H1 (cell line): ENCODE results near the gene CISH. TPM values are rescaled to one million over a fixed set of nuclear protein-coding genes. Genes with fewer than 3 reads are reported as not detected.

Source experiments
- CTCF ChIA-PET: fragments of 300-600 bp; sonication (Branson Sonifier 250); formaldehyde crosslinking; loops from one replicate; lab custom pipeline; 2021; ENCODE audit not compliant: partially characterized antibody; lab: Charles Lee
- POLR2A ChIA-PET: fragments of 300-600 bp; sonication (Branson Sonifier 250); formaldehyde crosslinking; loops from one replicate; lab custom pipeline; 2021; ENCODE audit warnings: inconsistent platforms; ENCODE audit not compliant: partially characterized antibody; lab: Charles Lee
- DNase-seq, 2 experiments: peaks; one replicate each; pipeline versions ENCODE4 v3.0.0 to v3.0.0-alpha.2; 2010 to 2022; ENCODE audit warnings: low spot score in 2 of 2, low read depth in 1 of 2, mixed read lengths in 1 of 2
- FAIRE-seq: peaks from 2 replicates; lab custom pipeline; 2011; peaks lifted over from hg19 to GRCh38; lab: Jason Lieb, UNC
- H2AFZ ChIP-seq: 2 replicates; pipeline ENCODE4 v1.8.1; 2012; ENCODE audit warnings: low read length, inconsistent platforms
- H2AK5ac ChIP-seq: 2 replicates; pipeline ENCODE4 v1.6.1; 2013; ENCODE audit warnings: low read depth, low read length
- H2BK120ac ChIP-seq: replicated peaks from 2 replicates; pipeline ENCODE3; 2013; ENCODE audit warnings: low read depth, low read length, inconsistent platforms
- H2BK12ac ChIP-seq: 2 replicates; pipeline ENCODE4 v1.6.1; 2013; ENCODE audit warnings: low read depth, low read length
- H2BK15ac ChIP-seq: 2 replicates; pipeline ENCODE4 v1.6.1; 2013; ENCODE audit warnings: low read length
- H2BK20ac ChIP-seq: 2 replicates; pipeline ENCODE4 v1.6.1; 2013; ENCODE audit warnings: low read length
- H2BK5ac ChIP-seq: 2 replicates; pipeline ENCODE4 v1.6.1; 2013; ENCODE audit warnings: low read depth, low read length
- H3K14ac ChIP-seq: 2 replicates; pipeline ENCODE4 v1.6.1; 2013; ENCODE audit warnings: inconsistent platforms; ENCODE audit not compliant: insufficient read length
- H3K18ac ChIP-seq: 2 replicates; pipeline ENCODE4 v1.6.1; 2013; ENCODE audit warnings: low read length; ENCODE audit errors: extremely low read depth
- H3K23ac ChIP-seq: 2 replicates; pipeline ENCODE4 v1.6.1; 2013; ENCODE audit warnings: inconsistent platforms; ENCODE audit not compliant: insufficient read length
- H3K23me2 ChIP-seq: 2 replicates; pipeline ENCODE4 v1.6.1; 2013; ENCODE audit warnings: low read depth, low read length
- H3K27ac ChIP-seq: 2 replicates; pipeline ENCODE4 v1.6.1; 2011; ENCODE audit warnings: low read depth, low read length, inconsistent platforms
- H3K27me3 ChIP-seq, 4 experiments: replicated peaks in 1 of 4; 1 replicate in 1 of 4; 2 replicates in 3 of 4; pipeline versions ENCODE4 v1.6.1 to v1.8.1; 2011 to 2013; ENCODE audit warnings: low read length in 3 of 4, mild to moderate bottlenecking in 3 of 4, inconsistent platforms in 2 of 4, mixed read lengths in 2 of 4, moderate library complexity in 1 of 4; ENCODE audit not compliant: control insufficient read depth in 3 of 4, insufficient read depth in 3 of 4; ENCODE audit errors: extremely low read depth in 1 of 4
- H3K36me3 ChIP-seq, 4 experiments: 2 replicates each; pipeline versions ENCODE4 v1.6.1 to v1.8.1; 2011 to 2013; ENCODE audit warnings: mild to moderate bottlenecking in 4 of 4, low read length in 3 of 4, moderate library complexity in 2 of 4, control low read depth in 1 of 4, inconsistent platforms in 1 of 4; ENCODE audit not compliant: insufficient read depth in 4 of 4, control insufficient read depth in 2 of 4
- H3K4ac ChIP-seq: replicated peaks from 2 replicates; pipeline ENCODE3; 2013; ENCODE audit warnings: low read length, low read depth, mixed read lengths, inconsistent platforms; ENCODE audit not compliant: insufficient read length
- H3K4me1 ChIP-seq, 4 experiments: replicated peaks in 1 of 4; 1 replicate in 1 of 4; 2 replicates in 3 of 4; pipeline versions ENCODE4 v1.6.1 to v1.8.1; 2011 to 2013; ENCODE audit warnings: low read length in 3 of 4, inconsistent platforms in 2 of 4, mixed read lengths in 1 of 4; ENCODE audit not compliant: insufficient read depth in 4 of 4, control insufficient read depth in 3 of 4
- H3K4me2 ChIP-seq, 2 experiments: 2 replicates each; pipeline versions ENCODE4 v1.6.1 to v1.8.1; 2011 to 2013; ENCODE audit warnings: low read depth in 2 of 2, low read length in 2 of 2, control low read depth in 1 of 2, inconsistent platforms in 1 of 2, mild to moderate bottlenecking in 1 of 2; ENCODE audit not compliant: insufficient read depth in 1 of 2
- H3K4me3 ChIP-seq, 4 experiments: fragments of 200-600, 300-600 bp in 1 of 4; sonication (generic), shearing (Covaris generic), sonication (Bioruptor Twin) in 1 of 4; 2 replicates each; pipeline versions ENCODE4 v1.5.1 to v1.8.1; 2011 to 2016; ENCODE audit warnings: low read length in 4 of 4, low read depth in 3 of 4, control low read depth in 2 of 4, inconsistent platforms in 2 of 4, mild to moderate bottlenecking in 2 of 4, mixed read lengths in 1 of 4, moderate library complexity in 1 of 4; ENCODE audit not compliant: insufficient read depth in 2 of 4; ENCODE audit errors: extremely low read depth in 1 of 4
- H3K56ac ChIP-seq: replicated peaks from 2 replicates; pipeline ENCODE3; 2013; ENCODE audit warnings: low read depth, mild to moderate bottlenecking, mixed read lengths, low read length, inconsistent platforms; ENCODE audit not compliant: insufficient read length
- H3K79me1 ChIP-seq: 2 replicates; pipeline ENCODE4 v1.6.1; 2013; ENCODE audit warnings: low read depth, low read length, control low read depth
- H3K79me2 ChIP-seq, 2 experiments: 2 replicates each; pipeline versions ENCODE4 v1.6.1 to v1.8.1; 2012 to 2013; ENCODE audit warnings: low read length in 2 of 2, mild to moderate bottlenecking in 2 of 2, inconsistent platforms in 1 of 2; ENCODE audit not compliant: insufficient read depth in 2 of 2, control insufficient read depth in 1 of 2
- H3K9ac ChIP-seq, 4 experiments: replicated peaks in 1 of 4; 1 replicate in 1 of 4; 2 replicates in 3 of 4; pipeline versions ENCODE4 v1.6.1 to v1.8.1; 2011 to 2013; ENCODE audit warnings: low read depth in 3 of 4, low read length in 3 of 4, control low read depth in 2 of 4, mild to moderate bottlenecking in 2 of 4, moderate library complexity in 2 of 4, inconsistent platforms in 1 of 4; ENCODE audit errors: extremely low read depth in 1 of 4
- H3K9me3 ChIP-seq, 2 experiments: 2 replicates each; pipeline versions ENCODE4 v1.6.1 to v1.8.1; 2012 to 2013; ENCODE audit warnings: mild to moderate bottlenecking in 2 of 2, moderate library complexity in 2 of 2, control low read depth in 1 of 2, inconsistent platforms in 1 of 2, low read depth in 1 of 2, low read length in 1 of 2, mixed read lengths in 1 of 2; ENCODE audit not compliant: insufficient read depth in 2 of 2
- H4K20me1 ChIP-seq, 2 experiments: replicated peaks in 1 of 2; 2 replicates each; pipeline versions ENCODE3 to v1.8.1; 2011 to 2013; ENCODE audit warnings: inconsistent platforms in 2 of 2, low read length in 2 of 2, mild to moderate bottlenecking in 1 of 2; ENCODE audit not compliant: insufficient read depth in 2 of 2, control insufficient read depth in 1 of 2
- H4K5ac ChIP-seq: 2 replicates; pipeline ENCODE4 v1.6.1; 2013; ENCODE audit warnings: low read length, low read depth, mixed read lengths, inconsistent platforms; ENCODE audit not compliant: insufficient read length
- H4K8ac ChIP-seq: 2 replicates; pipeline ENCODE4 v1.8.0; 2013; ENCODE audit warnings: mild to moderate bottlenecking, moderate library complexity, low read length, inconsistent platforms; ENCODE audit not compliant: insufficient read depth; ENCODE audit errors: extremely low read depth
- H4K91ac ChIP-seq: replicated peaks from 2 replicates; pipeline ENCODE3; 2013; ENCODE audit warnings: low read length, mixed read lengths, inconsistent platforms; ENCODE audit not compliant: insufficient read length
- ATF3 ChIP-seq: IDR thresholded peaks from 2 replicates; pipeline ENCODE4 v1.6.1; 2011; ENCODE audit warnings: low read depth, mild to moderate bottlenecking, low read length; ENCODE audit not compliant: insufficient read depth
- CTCF ChIP-seq, 3 experiments: IDR thresholded peaks; 1 replicate in 2 of 3; 2 replicates in 1 of 3; pipeline versions ENCODE4 v1.5.1 to v1.6.1; 2011; ENCODE audit warnings: low read length in 3 of 3, mild to moderate bottlenecking in 3 of 3, inconsistent platforms in 2 of 3, low read depth in 1 of 3, moderate library complexity in 1 of 3; ENCODE audit not compliant: insufficient read depth in 1 of 3; ENCODE audit errors: control extremely low read depth in 1 of 3
- E2F6 ChIP-seq: IDR thresholded peaks from 2 replicates; pipeline ENCODE4 v1.6.1; 2012; ENCODE audit warnings: inconsistent platforms
- KDM4A ChIP-seq: IDR thresholded peaks from one replicate; pipeline ENCODE4 v1.7.1; 2012; ENCODE audit warnings: low read depth, mild to moderate bottlenecking, moderate library complexity, low read length, inconsistent platforms; ENCODE audit not compliant: severe bottlenecking
- RAD21 ChIP-seq, 2 experiments: IDR thresholded peaks in 1 of 2; conservative IDR thresholded peaks in 1 of 2; 2 replicates each; pipeline ENCODE4 v1.6.1; 2011; ENCODE audit warnings: low read depth in 2 of 2, low read length in 2 of 2, improper control_type of control experiment in 1 of 2, inconsistent platforms in 1 of 2, mild to moderate bottlenecking in 1 of 2, moderate library complexity in 1 of 2
- SIX5 ChIP-seq: IDR thresholded peaks from 2 replicates; pipeline ENCODE4 v1.6.1; 2011; ENCODE audit warnings: mild to moderate bottlenecking, low read depth, low read length
- TEAD4 ChIP-seq: IDR thresholded peaks from 2 replicates; pipeline ENCODE4 v1.6.1; 2012; ENCODE audit warnings: low read depth, low read length, inconsistent platforms, mixed read lengths
- WGBS, 2 experiments: shearing (Covaris generic) in 1 of 2; methylation state at CpG; one replicate each; pipeline versions ENCODE4 v1.1.6 to v1.1.7; 2013 to 2015; ENCODE audit warnings: low lambda C conversion rate in 2 of 2, mixed read lengths in 2 of 2, inconsistent platforms in 1 of 2, low coverage in 1 of 2, missing lambda C conversion rate in 1 of 2; ENCODE audit not compliant: insufficient replicate concordance in 2 of 2, insufficient coverage in 1 of 2, insufficient read length in 1 of 2; ENCODE audit errors: extremely low coverage in 1 of 2, missing lambda C conversion rate in 1 of 2; 5-methylcytosine and 5-hydroxymethylcytosine counted together
- polyA plus RNA-seq, 7 experiments: library from polyadenylated mRNA; depleted of rRNA in 3 of 7; stranded (reverse) in 5 of 7; unstranded in 2 of 7; fragments of >200 nt in 5 of 7; fragments of 200-250 nt in 2 of 7; gene quantifications; 1 replicate in 5 of 7; 2 replicates in 1 of 7; 4 replicates in 1 of 7; pipeline versions ENCODE4 v1.2.1 to v1.2.3, GENCODE V29; 2011 to 2013; ENCODE audit warnings: missing spikeins in 2 of 7, mixed read lengths in 2 of 7
- total RNA-seq: library from RNA; stranded (reverse); fragmentation: NEBNext Ultra II Directional; extraction: Animal tissue kit (Norgen Biotek cat#: 25700); gene quantifications from 2 replicates; pipeline ENCODE4 v1.2.1, GENCODE V29; 2021

CISH gene
- total and polyA plus RNA-seq, 2 of the 8 experiments (the other 6 are each of a cell fraction or from before 2014, with no cell fraction given): 1.9 to 2.2 TPM

- Histone ChIP-seq H3K36me3 (peaks cover 0 to 3% (median 0%) of the 10 kb centered on the region in 4 experiments; a peak in 2 of 8 replicates), H4K20me1 (peaks cover 2 to 18% of the 10 kb centered on the region in 2 experiments), H3K23me2 (no peaks in the 10 kb centered on the region), H3K27me3 (no peaks in the 10 kb centered on the region), H3K79me1 (peaks cover 9% of the 10 kb centered on the region), H4K8ac (peak overlapping the region; percentile 7; the same call in 1 of the 2 replicates), H3K4me2 (no peak overlapping the region), H3K4me1 (peaks cover 2 to 21% (median 12%) of the 10 kb centered on the region in 4 experiments), H3K79me2 (peaks cover 0 to 44% of the 10 kb centered on the region in 2 experiments; a peak in 1 of 4 replicates), H2BK12ac (no peak overlapping the region), H3K56ac (no peak overlapping the region), H3K9ac (no peak overlapping the region), H2BK20ac (no peak overlapping the region), H3K14ac (no peak overlapping the region), H3K18ac (no peak overlapping the region), H3K23ac (no peak overlapping the region), H4K5ac (no peak overlapping the region), H3K9me3 (no peaks in the 10 kb centered on the region), H2BK5ac (no peak overlapping the region), H2BK120ac (no peak overlapping the region), H4K91ac (peak overlapping the region; percentile 4), H2AK5ac (no peak overlapping the region), H3K27ac (peak overlapping the region; percentile 32; the same call in 1 of the 2 replicates), H2BK15ac (no peak overlapping the region; the same call in 1 of the 2 replicates), H3K4ac (no peak overlapping the region), H2AFZ (no peak overlapping the region), H3K4me3 (no peak overlapping the region)
- DNase-seq (no peak), FAIRE-seq (peak; percentile 72)
- CTCF ChIA-PET: interaction anchor here (0.6 to 63.8 kb wide), 22 partner anchors 6 to 1326 kb away, joined by 3 to 1262 read pairs (median 4); partner anchors contain the start of genes C3orf18, CISH, DOCK3 and HEMK1
- POLR2A ChIA-PET: interaction anchor here (0.5 to 2.8 kb wide), 5 partner anchors 10 to 302 kb away, joined by 3 to 20 read pairs (median 7); partner anchors contain the start of gene MAPKAPK3
- WGBS, 2 experiments: 60% methylated on average over 5 of the region's 6 CpGs; no CpG with 5 or more reads in 1 of the 2 experiments
- TF ChIP-seq SIX5 (no peak), E2F6 (no peak), TEAD4 (no peak), RAD21 (IDR thresholded peaks at IDR 0.05 in 1 of 2, conservative IDR thresholded peaks at IDR 0.05 in 1 of 2; ENCODE audit: low read depth in 2 of 2, low read length in 2 of 2) (peak; percentile 90 to 91), CTCF (IDR thresholded peaks at IDR 0.05; ENCODE audit: control extremely low read depth in 1 of 3, insufficient read depth in 1 of 3, low read depth in 1 of 3, low read length in 3 of 3) (peak in 2 of 3 experiments; percentile 79 to 82; a peak in 3 of 4 replicates), KDM4A (no peak), ATF3 (no peak)
These were observed 16.0 kb upstream of the CISH start for GRCh38 chr3:50627407-50628051.
